Measurements from ENCODE around the gene PIK3CG.
A peak's percentile ranks its signal among the peaks of the same experiment; 100 is the strongest.

Gene PIK3CG

GRCh38 chr7:106858618-106859532 is 6.2 kb upstream of the PIK3CG start:
- ATAC-seq = no peak

DNA sequence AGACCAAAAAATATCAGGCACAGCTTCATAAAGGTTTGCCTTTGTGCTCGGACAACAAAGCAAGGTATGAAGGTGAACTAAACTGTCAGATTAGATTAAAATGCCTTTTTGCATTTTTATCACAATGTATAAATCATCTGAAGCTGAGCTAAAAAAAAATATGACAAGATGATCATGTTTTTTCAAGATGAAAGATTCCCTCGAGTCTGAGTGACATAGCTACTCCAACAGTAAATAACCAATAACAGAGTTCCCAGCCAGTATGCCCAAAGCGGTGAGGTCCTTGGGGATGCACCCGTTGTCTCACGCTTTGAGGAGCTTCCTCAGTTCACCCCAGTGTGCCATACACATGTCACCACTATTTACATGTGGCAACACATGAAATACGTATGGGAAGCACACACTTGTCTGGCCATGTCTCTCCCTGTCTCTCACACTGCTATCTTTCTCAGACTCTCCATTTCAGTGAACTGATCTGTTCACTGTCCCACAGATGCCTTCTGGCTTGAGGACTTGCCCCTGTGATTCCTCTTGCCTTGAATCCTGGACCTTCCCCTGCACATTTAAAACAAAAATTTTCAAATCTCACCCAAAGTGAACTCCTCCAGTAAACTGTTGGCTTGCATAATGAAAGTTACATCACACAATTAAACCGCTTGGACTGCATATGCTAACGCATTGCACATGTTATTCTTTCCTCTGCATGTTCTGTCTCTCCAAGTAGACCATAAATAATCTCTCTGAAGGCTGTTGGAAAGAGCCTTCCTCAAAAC is 2.6 kb upstream of the PIK3CG start:
- ATAC-seq = no peak

- ATAC-seq = no peak
Measured at GRCh38 chr7:106863274-106863997, 1.6 kb upstream of the PIK3CG start.

DNA sequence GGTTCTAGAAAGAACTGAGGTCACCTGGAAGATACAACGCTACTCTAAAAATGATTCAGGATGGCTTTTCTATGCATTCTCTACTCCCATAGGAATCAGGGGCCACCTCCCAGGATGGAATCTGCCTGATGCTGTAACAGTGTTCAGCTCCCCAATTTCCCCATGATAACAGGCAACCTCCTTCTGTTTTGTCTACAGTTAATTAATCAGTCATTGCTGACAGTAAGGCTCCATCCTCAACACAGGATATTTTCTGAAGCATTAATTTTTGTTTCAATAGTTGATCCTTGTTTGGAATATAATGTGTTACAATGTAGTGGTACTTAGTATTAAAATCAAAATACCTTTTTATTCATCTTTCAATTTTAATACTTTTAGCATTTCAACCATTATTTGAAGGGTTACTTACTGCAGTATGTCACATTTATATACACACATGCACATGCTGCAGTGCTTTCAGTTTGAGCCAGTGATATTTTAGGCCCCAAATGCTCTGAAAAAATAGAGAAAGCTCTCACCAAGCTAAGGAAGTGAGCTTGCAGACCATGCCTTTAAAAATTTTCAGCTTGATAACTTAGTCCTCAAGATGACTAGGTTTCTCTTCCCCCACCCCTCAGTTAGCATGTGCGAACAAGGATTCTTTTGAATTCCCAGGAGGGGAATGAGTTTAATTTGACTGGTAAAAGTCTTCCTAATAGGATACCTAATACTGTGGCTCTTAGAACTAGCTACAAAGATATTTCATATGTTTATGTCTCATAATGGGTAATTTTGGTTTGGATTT is 592 bp upstream of the PIK3CG start:
- peak in 1 of 2 donors; percentile 6 for ATAC-seq

- ATAC-seq = peak; percentile 18 to 27
Measured at GRCh38 chr7:106866298-106867281, 1.5 kb downstream of the PIK3CG start.

DNA sequence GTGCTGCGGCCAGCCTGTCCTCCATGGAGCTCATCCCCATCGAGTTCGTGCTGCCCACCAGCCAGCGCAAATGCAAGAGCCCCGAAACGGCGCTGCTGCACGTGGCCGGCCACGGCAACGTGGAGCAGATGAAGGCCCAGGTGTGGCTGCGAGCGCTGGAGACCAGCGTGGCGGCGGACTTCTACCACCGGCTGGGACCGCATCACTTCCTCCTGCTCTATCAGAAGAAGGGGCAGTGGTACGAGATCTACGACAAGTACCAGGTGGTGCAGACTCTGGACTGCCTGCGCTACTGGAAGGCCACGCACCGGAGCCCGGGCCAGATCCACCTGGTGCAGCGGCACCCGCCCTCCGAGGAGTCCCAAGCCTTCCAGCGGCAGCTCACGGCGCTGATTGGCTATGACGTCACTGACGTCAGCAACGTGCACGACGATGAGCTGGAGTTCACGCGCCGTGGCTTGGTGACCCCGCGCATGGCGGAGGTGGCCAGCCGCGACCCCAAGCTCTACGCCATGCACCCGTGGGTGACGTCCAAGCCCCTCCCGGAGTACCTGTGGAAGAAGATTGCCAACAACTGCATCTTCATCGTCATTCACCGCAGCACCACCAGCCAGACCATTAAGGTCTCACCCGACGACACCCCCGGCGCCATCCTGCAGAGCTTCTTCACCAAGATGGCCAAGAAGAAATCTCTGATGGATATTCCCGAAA is 2.7 kb downstream of the PIK3CG start:
- no peak for ATAC-seq

- no peak for ATAC-seq
Measured at GRCh38 chr7:106868364-106868763, 3.3 kb downstream of the PIK3CG start.

GRCh38 chr7:106869954-106870353 is 4.9 kb downstream of the PIK3CG start:
- no peak for ATAC-seq

- no peak for ATAC-seq
Measured at GRCh38 chr7:106870528-106870927, 5.4 kb downstream of the PIK3CG start.

- peak; percentile 76 to 85 for ATAC-seq
Measured at GRCh38 chr7:106870983-106871410, 5.9 kb downstream of the PIK3CG start.

- peak in 1 of 2 donors; percentile 16 for ATAC-seq
Measured at GRCh38 chr7:106871793-106872571, 6.9 kb downstream of the PIK3CG start.

GRCh38 chr7:106872763-106873162 is 7.7 kb downstream of the PIK3CG start:
- no peak for ATAC-seq

DNA sequence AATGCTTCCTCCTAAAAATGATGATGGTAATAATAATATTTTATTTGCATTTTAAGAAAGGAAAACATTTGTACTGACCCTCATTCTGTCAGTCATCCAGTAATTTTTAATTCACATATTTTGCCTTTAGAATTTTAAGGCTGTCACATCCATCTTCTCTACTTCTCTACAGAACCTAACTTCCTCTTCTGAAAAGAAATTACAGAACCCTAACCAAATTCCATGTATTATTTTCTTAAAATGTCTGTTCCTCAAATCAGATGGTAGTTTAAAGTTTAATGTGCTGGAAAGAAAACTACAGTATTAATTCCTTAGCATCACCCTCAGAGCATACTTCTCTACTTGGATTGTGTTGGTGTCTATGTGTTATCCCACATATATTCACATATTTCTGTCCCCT is 9.0 kb downstream of the PIK3CG start:
- ATAC-seq = no peak

DNA sequence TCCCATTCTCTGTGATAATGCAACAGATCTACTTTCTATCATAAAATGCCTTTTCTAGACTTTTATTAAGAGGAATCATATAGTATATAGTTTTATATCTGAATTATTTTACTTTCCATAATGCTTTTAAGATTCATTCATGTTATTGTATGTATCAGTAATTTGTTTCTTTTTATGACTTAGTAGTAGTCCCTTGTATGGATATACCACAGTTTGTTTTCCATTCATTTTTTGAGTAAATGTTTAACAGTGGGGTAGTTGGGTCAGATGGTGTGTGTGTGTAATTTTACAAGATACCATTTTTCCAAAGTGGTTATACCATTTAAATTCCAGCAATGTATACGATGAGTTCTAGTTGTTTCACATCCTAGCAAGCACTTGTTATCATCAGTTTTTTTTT is 10.4 kb downstream of the PIK3CG start:
- no peak for ATAC-seq

GRCh38 chr7:106878748-106879439 is 13.8 kb downstream of the PIK3CG start:
- peak in 1 of 2 donors; percentile 30 for ATAC-seq

- no peak for ATAC-seq
Measured at GRCh38 chr7:106881984-106882383, 16.9 kb downstream of the PIK3CG start.

DNA sequence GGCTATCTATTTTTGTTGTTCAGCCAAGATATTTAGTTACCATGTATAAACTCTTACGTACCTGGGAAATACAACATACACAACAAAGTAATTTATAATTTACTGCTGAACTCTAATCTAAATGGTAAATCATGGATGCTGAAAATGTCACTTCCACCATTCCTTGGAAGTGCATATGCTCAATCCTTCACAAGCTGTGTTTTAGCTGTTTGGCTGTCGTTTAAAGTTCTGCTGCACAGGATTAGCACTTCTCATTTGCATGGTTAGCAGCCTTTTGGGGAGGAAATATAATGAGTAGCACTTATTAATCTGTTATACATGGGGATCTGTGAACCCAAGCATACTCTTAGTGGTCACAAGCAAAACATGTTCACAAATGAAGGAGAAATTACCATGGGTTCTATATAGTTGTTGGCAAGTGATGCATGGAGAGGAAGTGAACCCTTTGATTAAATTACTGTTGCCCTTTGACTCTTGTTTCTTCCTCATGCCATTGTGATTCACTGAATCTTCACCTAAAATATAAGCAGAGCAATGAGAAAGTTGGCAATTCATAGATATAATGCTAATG is 18.5 kb downstream of the PIK3CG start:
- no peak for ATAC-seq

GRCh38 chr7:106885652-106886051 is 20.6 kb downstream of the PIK3CG start:
- no peak for ATAC-seq

Data from activated CD4-positive, CD25-positive, alpha-beta regulatory T cell treated with anti-CD3 and anti-CD28 coated beads, Interleukin-2, amount 50 U/mL, for 24 hours (primary cell).